H1 (cell line): ENCODE measurements around the gene ZSCAN1. TPM values are rescaled to one million over a fixed set of nuclear protein-coding genes. Genes with fewer than 3 reads are reported as not detected.

Experiments
- CTCF ChIA-PET: fragments of 300-600 bp; sonication (Branson Sonifier 250); formaldehyde crosslinking; loops from one replicate; lab custom pipeline; 2021; ENCODE audit not compliant: partially characterized antibody; lab: Charles Lee
- POLR2A ChIA-PET: fragments of 300-600 bp; sonication (Branson Sonifier 250); formaldehyde crosslinking; loops from one replicate; lab custom pipeline; 2021; ENCODE audit warnings: inconsistent platforms; ENCODE audit not compliant: partially characterized antibody; lab: Charles Lee
- DNase-seq, 2 experiments: peaks; one replicate each; pipeline versions ENCODE4 v3.0.0 to v3.0.0-alpha.2; 2010 to 2022; ENCODE audit warnings: low spot score in 2 of 2, low read depth in 1 of 2, mixed read lengths in 1 of 2
- FAIRE-seq: peaks from 2 replicates; lab custom pipeline; 2011; peaks lifted over from hg19 to GRCh38; lab: Jason Lieb, UNC
- H2AFZ ChIP-seq: 2 replicates; pipeline ENCODE4 v1.8.1; 2012; ENCODE audit warnings: low read length, inconsistent platforms
- H2AK5ac ChIP-seq: 2 replicates; pipeline ENCODE4 v1.6.1; 2013; ENCODE audit warnings: low read depth, low read length
- H2BK120ac ChIP-seq: replicated peaks from 2 replicates; pipeline ENCODE3; 2013; ENCODE audit warnings: low read depth, low read length, inconsistent platforms
- H2BK12ac ChIP-seq: 2 replicates; pipeline ENCODE4 v1.6.1; 2013; ENCODE audit warnings: low read depth, low read length
- H2BK15ac ChIP-seq: 2 replicates; pipeline ENCODE4 v1.6.1; 2013; ENCODE audit warnings: low read length
- H2BK20ac ChIP-seq: 2 replicates; pipeline ENCODE4 v1.6.1; 2013; ENCODE audit warnings: low read length
- H2BK5ac ChIP-seq: 2 replicates; pipeline ENCODE4 v1.6.1; 2013; ENCODE audit warnings: low read depth, low read length
- H3K14ac ChIP-seq: 2 replicates; pipeline ENCODE4 v1.6.1; 2013; ENCODE audit warnings: inconsistent platforms; ENCODE audit not compliant: insufficient read length
- H3K18ac ChIP-seq: 2 replicates; pipeline ENCODE4 v1.6.1; 2013; ENCODE audit warnings: low read length; ENCODE audit errors: extremely low read depth
- H3K23ac ChIP-seq: 2 replicates; pipeline ENCODE4 v1.6.1; 2013; ENCODE audit warnings: inconsistent platforms; ENCODE audit not compliant: insufficient read length
- H3K23me2 ChIP-seq: 2 replicates; pipeline ENCODE4 v1.6.1; 2013; ENCODE audit warnings: low read depth, low read length
- H3K27ac ChIP-seq: 2 replicates; pipeline ENCODE4 v1.6.1; 2011; ENCODE audit warnings: low read depth, low read length, inconsistent platforms
- H3K27me3 ChIP-seq, 4 experiments: replicated peaks in 1 of 4; 1 replicate in 1 of 4; 2 replicates in 3 of 4; pipeline versions ENCODE4 v1.6.1 to v1.8.1; 2011 to 2013; ENCODE audit warnings: low read length in 3 of 4, mild to moderate bottlenecking in 3 of 4, inconsistent platforms in 2 of 4, mixed read lengths in 2 of 4, moderate library complexity in 1 of 4; ENCODE audit not compliant: control insufficient read depth in 3 of 4, insufficient read depth in 3 of 4; ENCODE audit errors: extremely low read depth in 1 of 4
- H3K36me3 ChIP-seq, 4 experiments: 2 replicates each; pipeline versions ENCODE4 v1.6.1 to v1.8.1; 2011 to 2013; ENCODE audit warnings: mild to moderate bottlenecking in 4 of 4, low read length in 3 of 4, moderate library complexity in 2 of 4, control low read depth in 1 of 4, inconsistent platforms in 1 of 4; ENCODE audit not compliant: insufficient read depth in 4 of 4, control insufficient read depth in 2 of 4
- H3K4ac ChIP-seq: replicated peaks from 2 replicates; pipeline ENCODE3; 2013; ENCODE audit warnings: low read length, low read depth, mixed read lengths, inconsistent platforms; ENCODE audit not compliant: insufficient read length
- H3K4me1 ChIP-seq, 4 experiments: replicated peaks in 1 of 4; 1 replicate in 1 of 4; 2 replicates in 3 of 4; pipeline versions ENCODE4 v1.6.1 to v1.8.1; 2011 to 2013; ENCODE audit warnings: low read length in 3 of 4, inconsistent platforms in 2 of 4, mixed read lengths in 1 of 4; ENCODE audit not compliant: insufficient read depth in 4 of 4, control insufficient read depth in 3 of 4
- H3K4me2 ChIP-seq, 2 experiments: 2 replicates each; pipeline versions ENCODE4 v1.6.1 to v1.8.1; 2011 to 2013; ENCODE audit warnings: low read depth in 2 of 2, low read length in 2 of 2, control low read depth in 1 of 2, inconsistent platforms in 1 of 2, mild to moderate bottlenecking in 1 of 2; ENCODE audit not compliant: insufficient read depth in 1 of 2
- H3K4me3 ChIP-seq, 4 experiments: fragments of 200-600, 300-600 bp in 1 of 4; sonication (generic), shearing (Covaris generic), sonication (Bioruptor Twin) in 1 of 4; 2 replicates each; pipeline versions ENCODE4 v1.5.1 to v1.8.1; 2011 to 2016; ENCODE audit warnings: low read length in 4 of 4, low read depth in 3 of 4, control low read depth in 2 of 4, inconsistent platforms in 2 of 4, mild to moderate bottlenecking in 2 of 4, mixed read lengths in 1 of 4, moderate library complexity in 1 of 4; ENCODE audit not compliant: insufficient read depth in 2 of 4; ENCODE audit errors: extremely low read depth in 1 of 4
- H3K56ac ChIP-seq: replicated peaks from 2 replicates; pipeline ENCODE3; 2013; ENCODE audit warnings: low read depth, mild to moderate bottlenecking, mixed read lengths, low read length, inconsistent platforms; ENCODE audit not compliant: insufficient read length
- H3K79me1 ChIP-seq: 2 replicates; pipeline ENCODE4 v1.6.1; 2013; ENCODE audit warnings: low read depth, low read length, control low read depth
- H3K79me2 ChIP-seq, 2 experiments: 2 replicates each; pipeline versions ENCODE4 v1.6.1 to v1.8.1; 2012 to 2013; ENCODE audit warnings: low read length in 2 of 2, mild to moderate bottlenecking in 2 of 2, inconsistent platforms in 1 of 2; ENCODE audit not compliant: insufficient read depth in 2 of 2, control insufficient read depth in 1 of 2
- H3K9ac ChIP-seq, 4 experiments: replicated peaks in 1 of 4; 1 replicate in 1 of 4; 2 replicates in 3 of 4; pipeline versions ENCODE4 v1.6.1 to v1.8.1; 2011 to 2013; ENCODE audit warnings: low read depth in 3 of 4, low read length in 3 of 4, control low read depth in 2 of 4, mild to moderate bottlenecking in 2 of 4, moderate library complexity in 2 of 4, inconsistent platforms in 1 of 4; ENCODE audit errors: extremely low read depth in 1 of 4
- H3K9me3 ChIP-seq, 2 experiments: 2 replicates each; pipeline versions ENCODE4 v1.6.1 to v1.8.1; 2012 to 2013; ENCODE audit warnings: mild to moderate bottlenecking in 2 of 2, moderate library complexity in 2 of 2, control low read depth in 1 of 2, inconsistent platforms in 1 of 2, low read depth in 1 of 2, low read length in 1 of 2, mixed read lengths in 1 of 2; ENCODE audit not compliant: insufficient read depth in 2 of 2
- H4K20me1 ChIP-seq, 2 experiments: replicated peaks in 1 of 2; 2 replicates each; pipeline versions ENCODE3 to v1.8.1; 2011 to 2013; ENCODE audit warnings: inconsistent platforms in 2 of 2, low read length in 2 of 2, mild to moderate bottlenecking in 1 of 2; ENCODE audit not compliant: insufficient read depth in 2 of 2, control insufficient read depth in 1 of 2
- H4K5ac ChIP-seq: 2 replicates; pipeline ENCODE4 v1.6.1; 2013; ENCODE audit warnings: low read length, low read depth, mixed read lengths, inconsistent platforms; ENCODE audit not compliant: insufficient read length
- H4K8ac ChIP-seq: 2 replicates; pipeline ENCODE4 v1.8.0; 2013; ENCODE audit warnings: mild to moderate bottlenecking, moderate library complexity, low read length, inconsistent platforms; ENCODE audit not compliant: insufficient read depth; ENCODE audit errors: extremely low read depth
- H4K91ac ChIP-seq: replicated peaks from 2 replicates; pipeline ENCODE3; 2013; ENCODE audit warnings: low read length, mixed read lengths, inconsistent platforms; ENCODE audit not compliant: insufficient read length
- BRCA1 ChIP-seq: IDR thresholded peaks from 2 replicates; pipeline ENCODE4 v1.6.1; 2012; ENCODE audit warnings: low read depth, low read length, improper control_type of control experiment
- CBX8 ChIP-seq: fragments of 300-800, 300-1000 bp; sonication (generic); IDR thresholded peaks from 2 replicates; pipeline ENCODE4 v1.7.1; 2016; ENCODE audit warnings: low read depth, low read length, borderline replicate concordance
- KDM1A ChIP-seq: fragments of 200-600, 300-600 bp; sonication (generic); IDR thresholded peaks from 2 replicates; pipeline ENCODE4 v1.7.1; 2016; ENCODE audit warnings: mild to moderate bottlenecking, low read length, borderline replicate concordance
- MAFK ChIP-seq: IDR thresholded peaks from 2 replicates; pipeline ENCODE4 v1.6.1; 2012; ENCODE audit warnings: low read depth, mild to moderate bottlenecking, improper control_type of control experiment, low read length
- POLR2A ChIP-seq, 2 experiments: IDR thresholded peaks; 1 replicate in 1 of 2; 2 replicates in 1 of 2; pipeline ENCODE4 v1.6.1; 2011; ENCODE audit warnings: low read depth in 2 of 2, low read length in 2 of 2, mild to moderate bottlenecking in 2 of 2; ENCODE audit errors: control extremely low read depth in 1 of 2
- POLR2AphosphoS5 ChIP-seq: IDR thresholded peaks from 2 replicates; pipeline ENCODE4 v1.6.1; 2011; ENCODE audit warnings: low read depth, low read length
- TAF7 ChIP-seq: optimal IDR thresholded peaks from 2 replicates; pipeline ENCODE3; 2011; ENCODE audit warnings: low read depth, mild to moderate bottlenecking, inconsistent platforms, low read length, moderate library complexity, borderline replicate concordance
- WGBS, 2 experiments: shearing (Covaris generic) in 1 of 2; methylation state at CpG; one replicate each; pipeline versions ENCODE4 v1.1.6 to v1.1.7; 2013 to 2015; ENCODE audit warnings: low lambda C conversion rate in 2 of 2, mixed read lengths in 2 of 2, inconsistent platforms in 1 of 2, low coverage in 1 of 2, missing lambda C conversion rate in 1 of 2; ENCODE audit not compliant: insufficient replicate concordance in 2 of 2, insufficient coverage in 1 of 2, insufficient read length in 1 of 2; ENCODE audit errors: extremely low coverage in 1 of 2, missing lambda C conversion rate in 1 of 2; 5-methylcytosine and 5-hydroxymethylcytosine counted together
- polyA plus RNA-seq, 7 experiments: library from polyadenylated mRNA; depleted of rRNA in 3 of 7; stranded (reverse) in 5 of 7; unstranded in 2 of 7; fragments of >200 nt in 5 of 7; fragments of 200-250 nt in 2 of 7; gene quantifications; 1 replicate in 5 of 7; 2 replicates in 1 of 7; 4 replicates in 1 of 7; pipeline versions ENCODE4 v1.2.1 to v1.2.3, GENCODE V29; 2011 to 2013; ENCODE audit warnings: missing spikeins in 2 of 7, mixed read lengths in 2 of 7
- total RNA-seq: library from RNA; stranded (reverse); fragmentation: NEBNext Ultra II Directional; extraction: Animal tissue kit (Norgen Biotek cat#: 25700); gene quantifications from 2 replicates; pipeline ENCODE4 v1.2.1, GENCODE V29; 2021

The ZSCAN1 gene
- total and polyA plus RNA-seq, 2 of the 8 experiments (the other 6 are each of a cell fraction or from before 2014, with no cell fraction given): 1.2 to 4.3 TPM

DNA sequence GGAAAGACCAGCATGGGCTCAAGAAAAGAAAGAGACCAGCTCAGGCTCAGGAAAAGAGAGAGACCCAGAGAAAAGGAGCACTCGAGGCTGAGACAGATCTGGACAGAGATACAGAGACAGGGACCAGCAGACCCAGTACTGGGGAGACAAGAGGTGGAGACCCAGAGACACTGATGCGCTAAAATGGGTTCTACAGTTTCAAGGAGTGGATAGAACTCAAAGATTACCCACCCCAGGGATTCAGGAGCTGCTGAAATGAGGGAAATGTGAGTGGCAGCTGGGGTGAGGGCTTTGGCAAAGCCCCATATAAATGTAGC is 64.8 kb downstream of the ZSCAN1 start:
- Histone ChIP-seq H3K79me2 (peaks cover 0 to 16% of the 10 kb centered on the region in 2 experiments; a peak in 1 of 4 replicates), H2AFZ (peak overlapping the region; percentile 81; the same call in 1 of the 2 replicates), H3K4ac (no peak overlapping the region), H3K56ac (no peak overlapping the region), H3K23ac (no peak overlapping the region), H3K4me2 (peak overlapping the region; percentile 69 to 76), H2BK120ac (no peak overlapping the region), H2BK15ac (no peak overlapping the region), H3K9me3 (peaks cover 12 to 17% of the 10 kb centered on the region in 2 experiments; a peak in 3 of 4 replicates), H4K20me1 (no peaks in the 10 kb centered on the region), H3K18ac (no peak overlapping the region), H2BK20ac (no peak overlapping the region), H3K36me3 (no peaks in the 10 kb centered on the region), H3K23me2 (peaks cover 2% of the 10 kb centered on the region; the same call in 1 of the 2 replicates), H3K9ac (peak overlapping the region; percentile 8 to 95 (median 90)), H3K14ac (no peak overlapping the region), H3K4me1 (peaks cover 0 to 5% (median 4%) of the 10 kb centered on the region in 4 experiments; a peak in 5 of 7 replicates), H4K5ac (no peak overlapping the region), H3K4me3 (peak overlapping the region; percentile 37 to 99 (median 52); a peak in 7 of 8 replicates), H2BK5ac (peak overlapping the region; percentile 89; the same call in 1 of the 2 replicates), H4K91ac (no peak overlapping the region), H4K8ac (peak overlapping the region; percentile 96; the same call in 1 of the 2 replicates), H3K27me3 (no peaks in the 10 kb centered on the region), H2AK5ac (peak overlapping the region; percentile 95; the same call in 1 of the 2 replicates), H2BK12ac (peak overlapping the region; percentile 99; the same call in 1 of the 2 replicates), H3K79me1 (peaks cover 4% of the 10 kb centered on the region; the same call in 1 of the 2 replicates), H3K27ac (peak overlapping the region; percentile 94)
- peak; percentile 58; the same call in 1 of the 2 replicates for TF ChIP-seq KDM1A
- TF ChIP-seq MAFK: no peak
- TF ChIP-seq POLR2AphosphoS5: peak; percentile 78
- peak in 1 of 2 experiments; percentile 21; a peak in 2 of 3 replicates for TF ChIP-seq POLR2A (IDR thresholded peaks at IDR 0.05; ENCODE audit: control extremely low read depth in 1 of 2, low read depth in 2 of 2, low read length in 2 of 2)
- peak; percentile 9 for TF ChIP-seq TAF7
- no peak for TF ChIP-seq CBX8
- TF ChIP-seq BRCA1: no peak
- CTCF ChIA-PET: interaction anchor here (0.8 to 2.1 kb wide), 5 partner anchors 22 to 75 kb away, joined by 3 to 7 read pairs (median 4); partner anchors contain the start of gene ZNF329
- 43% methylated on average over 2 of the region's 2 CpGs; no CpG with 5 or more reads in 1 of the 2 experiments for WGBS, 2 experiments
- FAIRE-seq: no peak
- no peak for DNase-seq
- POLR2A ChIA-PET: interaction anchor here (0.8 to 3.1 kb wide), 17 partner anchors 10 to 96 kb away, joined by 3 to 23 read pairs (median 5); partner anchors contain the start of genes ZNF135, ZNF329, ZNF606 and ZSCAN1
